Measurements from ENCODE around the gene DNAJB8.

The DNAJB8 gene

DNA sequence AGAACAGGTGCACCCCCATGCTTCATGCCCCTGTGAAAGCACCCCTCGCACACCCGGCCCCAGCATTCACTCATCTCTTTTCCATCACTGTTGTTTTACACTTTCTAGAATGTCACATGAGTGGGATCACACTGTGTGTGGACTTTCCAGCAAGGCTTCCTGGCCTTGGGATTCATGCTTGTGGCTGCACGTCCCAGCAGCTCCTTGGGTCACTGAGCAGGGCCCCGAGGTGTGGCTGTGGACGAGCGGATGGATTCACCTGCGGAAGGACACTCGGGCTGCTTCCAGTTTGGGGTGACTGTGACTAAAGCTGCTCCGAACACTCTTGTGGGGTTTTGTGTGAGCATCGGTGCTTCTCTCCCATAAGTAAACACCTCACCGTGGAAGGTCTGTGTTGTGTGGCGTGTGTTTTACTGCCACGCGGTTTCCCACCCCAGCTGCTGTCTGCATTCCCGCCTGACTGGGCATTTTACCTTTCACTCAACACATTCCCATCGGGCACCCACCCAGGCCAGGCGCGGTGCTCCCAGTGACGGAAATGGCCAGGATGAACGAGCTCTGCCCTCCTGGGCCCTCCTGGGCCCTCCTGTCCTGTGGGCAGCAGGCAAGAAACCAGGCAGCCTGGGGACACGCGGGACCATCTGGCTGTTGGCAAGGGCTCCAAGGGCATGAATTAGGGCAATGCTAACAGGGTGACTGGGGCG lies 41.4 kb downstream of the DNAJB8 start:
- DNase-seq (ENCODE audit: low spot score): no peak

DNA sequence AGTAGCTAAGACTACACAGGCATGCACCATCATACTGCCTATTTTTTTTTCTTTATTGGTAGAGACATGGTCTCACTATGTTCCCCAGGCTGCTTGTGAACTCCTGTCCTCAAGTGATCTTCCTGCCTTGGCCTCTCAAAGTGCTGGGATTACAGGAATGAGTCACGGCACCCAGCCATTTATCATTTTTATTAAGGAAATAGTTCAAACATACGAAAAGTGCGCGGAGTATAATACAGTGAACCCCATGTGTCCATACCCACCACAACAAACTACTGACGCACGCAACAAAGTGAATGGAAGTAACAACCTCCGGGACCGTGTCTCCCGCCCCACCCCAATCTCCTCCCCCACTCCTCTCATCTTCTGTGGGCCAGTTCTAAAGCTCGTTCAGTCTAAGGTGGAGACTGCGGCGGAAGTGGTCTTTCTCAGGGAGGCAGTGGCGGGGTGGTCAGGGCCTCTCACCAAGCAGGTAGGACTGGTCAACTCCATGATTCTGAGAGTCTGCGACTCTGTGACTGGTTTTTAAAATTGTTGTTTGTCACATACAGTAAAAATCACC lies 42.1 kb downstream of the DNAJB8 start:
- no peak for DNase-seq (ENCODE audit: low spot score)

DNA sequence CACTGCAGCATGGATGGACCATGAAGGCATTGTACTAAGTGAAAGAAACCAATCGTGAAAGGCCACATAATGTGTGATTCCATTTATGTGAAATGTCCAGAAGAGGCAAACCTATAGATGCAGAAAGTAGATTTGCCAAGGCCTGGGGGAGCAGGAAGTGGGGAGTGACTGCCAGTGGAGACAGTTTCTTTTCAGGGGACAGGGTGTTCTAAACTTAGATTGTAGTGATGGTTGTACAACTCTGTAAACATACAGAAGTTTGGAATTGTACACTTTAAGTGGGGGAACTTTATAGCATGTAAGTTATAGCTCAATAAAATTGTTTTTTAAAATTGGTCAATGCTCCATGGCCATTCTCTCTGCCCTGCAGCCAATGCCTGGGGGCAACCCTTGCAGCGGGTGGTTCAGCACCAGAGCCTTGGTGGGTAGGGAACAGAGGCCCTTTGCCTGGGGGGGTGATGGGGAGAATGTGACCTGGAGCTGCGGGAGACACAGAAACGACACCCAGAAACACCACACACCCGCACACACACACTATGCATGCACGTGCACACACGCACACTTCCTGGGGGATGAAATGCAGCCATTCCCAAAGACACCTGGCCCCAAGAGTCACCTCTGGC lies 43.1 kb downstream of the DNAJB8 start:
- DNase-seq (ENCODE audit: low spot score): no peak

DNA sequence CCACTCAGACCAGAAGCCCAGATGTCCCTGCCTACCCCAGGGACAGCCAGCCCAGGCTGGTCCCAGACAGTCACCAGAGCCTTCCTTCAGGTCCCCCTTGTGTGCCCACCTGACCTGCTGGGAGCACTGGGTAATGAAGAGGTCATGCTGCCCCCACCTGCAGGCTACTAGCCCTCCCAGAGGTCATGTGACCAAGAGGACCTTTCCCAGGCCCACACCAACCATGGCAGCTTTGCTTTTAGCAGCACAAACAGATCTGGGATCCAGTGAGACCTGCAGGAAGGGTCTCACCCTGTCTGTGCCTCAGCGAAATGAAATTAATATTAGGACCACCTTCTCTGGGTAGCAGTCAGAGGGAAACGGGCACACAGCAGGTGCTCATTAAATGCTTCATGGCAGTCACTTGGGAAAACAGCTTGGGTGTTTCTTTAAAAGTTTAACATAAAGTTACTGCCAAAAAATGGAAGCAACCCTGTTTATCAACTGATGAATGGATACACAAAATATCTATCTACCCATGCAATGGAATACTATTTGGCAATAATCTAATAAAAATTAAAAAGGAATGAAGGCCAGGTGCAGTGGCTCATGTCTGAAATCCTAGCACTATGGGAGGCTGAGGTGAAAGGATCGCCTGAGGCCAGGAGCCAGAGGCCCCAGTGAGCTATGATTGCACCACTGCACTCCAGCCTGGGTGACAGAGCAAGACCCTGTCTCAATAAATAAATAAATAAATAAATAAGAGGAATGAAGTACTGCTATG lies 43.7 kb downstream of the DNAJB8 start:
- DNase-seq (ENCODE audit: low spot score): no peak

DNA sequence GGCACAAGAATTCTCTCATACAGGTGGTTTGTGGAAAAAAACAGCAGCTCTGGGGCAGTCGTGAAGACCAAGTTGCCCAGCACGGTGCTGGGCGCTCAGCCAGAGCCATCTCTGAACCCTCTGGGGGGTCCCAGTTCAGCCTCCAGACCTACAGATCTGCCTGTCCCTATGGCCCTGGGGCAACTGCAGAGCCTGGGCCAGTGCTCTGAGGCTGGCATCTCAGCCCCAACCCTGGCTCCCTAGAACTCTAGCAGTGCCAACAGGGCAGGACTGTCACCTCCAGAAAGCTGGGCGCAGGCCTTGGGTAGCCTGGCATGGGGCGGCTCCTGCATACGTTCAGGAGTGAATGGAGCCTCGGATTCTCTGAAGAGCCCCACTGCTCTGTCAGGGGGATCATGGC lies 44.7 kb downstream of the DNAJB8 start:
- DNase-seq (ENCODE audit: low spot score): no peak

DNA sequence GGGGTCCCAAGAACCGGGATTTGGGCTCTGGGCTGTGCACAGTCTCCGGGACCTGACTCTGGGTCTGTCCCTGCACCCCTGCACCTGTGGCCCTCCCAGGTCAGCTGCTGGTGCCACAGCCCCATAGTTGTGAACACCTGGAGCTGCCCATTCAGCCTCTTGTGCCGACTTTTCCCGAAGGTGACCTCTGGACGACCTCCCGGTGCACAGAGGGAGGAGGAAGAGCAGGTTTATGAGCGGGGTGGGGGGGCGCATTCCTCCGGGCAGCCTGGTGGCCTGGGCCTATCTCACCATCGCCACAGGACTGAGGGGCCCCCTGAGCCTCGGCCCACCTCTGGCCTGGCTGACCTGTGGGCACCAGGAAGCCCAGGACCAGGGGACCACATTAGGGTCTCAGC lies 45.3 kb downstream of the DNAJB8 start:
- no peak for DNase-seq (ENCODE audit: low spot score)

DNA sequence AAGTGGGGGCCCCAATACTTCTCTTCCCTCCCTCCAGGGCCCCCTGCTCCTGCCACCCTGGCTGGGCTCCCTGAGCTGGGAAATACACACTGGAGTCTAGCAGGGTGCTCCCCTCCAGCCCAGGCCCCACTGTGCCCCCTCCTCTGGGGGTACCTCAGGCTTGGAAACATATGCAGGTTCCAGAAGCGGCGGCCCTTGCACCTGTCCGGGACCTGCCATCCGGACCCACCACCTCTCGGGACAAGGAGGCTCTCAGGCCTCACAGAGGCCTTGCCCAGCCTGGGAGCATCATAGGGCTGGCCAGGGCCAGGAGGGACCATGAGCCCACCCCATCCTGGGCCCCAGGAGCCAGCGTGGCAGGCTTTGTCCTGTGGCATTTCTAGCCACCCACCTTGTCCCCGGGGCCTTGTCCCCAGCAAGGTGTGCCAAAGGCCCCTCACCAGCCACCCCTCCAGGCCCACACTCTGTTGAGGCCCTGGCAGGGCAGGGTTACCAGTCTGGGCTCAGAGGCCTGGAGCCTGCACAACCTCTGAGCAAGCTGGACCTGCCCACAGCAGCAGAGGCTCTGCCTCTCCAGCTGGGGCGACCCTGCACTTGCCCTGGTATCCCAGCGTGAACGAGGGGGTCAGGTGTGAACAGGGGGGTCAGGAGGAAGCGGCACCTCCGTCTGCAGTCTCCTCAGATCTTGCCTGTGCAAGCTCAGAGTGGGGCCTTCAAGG lies 45.8 kb downstream of the DNAJB8 start:
- DNase-seq (ENCODE audit: low spot score): no peak

DNA sequence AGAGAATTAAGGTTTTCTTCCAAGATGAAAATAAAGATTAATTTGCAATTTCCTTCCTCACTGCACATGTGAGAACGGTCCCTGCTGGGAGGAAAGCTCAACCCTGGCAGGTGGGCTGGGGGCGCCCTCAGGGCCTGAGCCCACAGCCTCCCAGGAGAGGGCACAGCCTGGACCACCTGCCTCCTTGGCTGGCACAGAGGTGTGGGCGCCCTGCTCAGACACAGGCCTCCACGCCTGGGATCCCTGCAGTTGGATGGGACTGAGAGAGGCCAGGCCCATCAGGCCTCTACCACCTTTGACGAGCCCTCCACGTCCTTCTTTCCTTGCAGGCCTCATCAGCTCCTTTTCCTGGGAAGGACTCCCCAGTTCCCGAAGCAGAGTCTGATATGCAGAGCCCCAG lies 46.4 kb downstream of the DNAJB8 start:
- no peak for DNase-seq (ENCODE audit: low spot score)

DNA sequence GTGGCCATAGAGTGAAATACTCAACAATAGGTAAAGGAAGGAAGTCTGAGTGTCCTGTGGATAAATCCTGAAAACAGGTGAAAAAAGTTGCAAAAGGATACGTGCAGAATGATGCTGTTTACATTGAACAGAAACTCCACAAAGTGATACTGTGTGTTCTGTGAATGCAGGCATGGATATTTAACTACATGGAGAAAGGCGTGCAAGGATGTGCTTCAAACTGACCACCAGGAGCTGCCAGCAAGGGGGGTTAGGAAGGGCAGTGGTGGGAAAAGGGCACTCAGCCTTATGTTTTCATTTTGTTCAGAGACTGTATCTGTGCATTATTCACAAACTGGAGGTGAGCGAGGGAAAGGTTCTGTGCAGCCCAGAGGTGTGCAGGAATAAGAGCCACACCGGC lies 47.4 kb downstream of the DNAJB8 start:
- DNase-seq (ENCODE audit: low spot score): no peak

DNA sequence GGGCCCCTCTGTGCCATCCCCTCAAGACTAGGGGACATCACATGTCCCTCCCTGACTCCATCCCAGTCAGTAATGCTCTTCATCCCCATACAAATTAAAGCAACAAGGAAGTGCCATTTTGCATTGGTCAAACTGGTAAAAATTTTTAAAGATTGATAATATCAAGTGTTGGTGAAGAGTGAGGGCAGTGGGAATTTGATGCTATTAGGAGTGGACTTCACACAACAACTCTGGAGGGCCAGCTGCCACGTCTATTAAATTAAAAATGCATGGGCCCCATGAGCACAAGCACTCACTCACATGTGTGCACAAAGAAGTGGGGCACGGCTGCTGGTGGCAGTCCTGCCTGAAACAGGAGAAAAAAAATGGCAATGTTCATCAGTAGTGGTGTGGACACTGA lies 47.8 kb downstream of the DNAJB8 start:
- DNase-seq (ENCODE audit: low spot score): no peak

DNA sequence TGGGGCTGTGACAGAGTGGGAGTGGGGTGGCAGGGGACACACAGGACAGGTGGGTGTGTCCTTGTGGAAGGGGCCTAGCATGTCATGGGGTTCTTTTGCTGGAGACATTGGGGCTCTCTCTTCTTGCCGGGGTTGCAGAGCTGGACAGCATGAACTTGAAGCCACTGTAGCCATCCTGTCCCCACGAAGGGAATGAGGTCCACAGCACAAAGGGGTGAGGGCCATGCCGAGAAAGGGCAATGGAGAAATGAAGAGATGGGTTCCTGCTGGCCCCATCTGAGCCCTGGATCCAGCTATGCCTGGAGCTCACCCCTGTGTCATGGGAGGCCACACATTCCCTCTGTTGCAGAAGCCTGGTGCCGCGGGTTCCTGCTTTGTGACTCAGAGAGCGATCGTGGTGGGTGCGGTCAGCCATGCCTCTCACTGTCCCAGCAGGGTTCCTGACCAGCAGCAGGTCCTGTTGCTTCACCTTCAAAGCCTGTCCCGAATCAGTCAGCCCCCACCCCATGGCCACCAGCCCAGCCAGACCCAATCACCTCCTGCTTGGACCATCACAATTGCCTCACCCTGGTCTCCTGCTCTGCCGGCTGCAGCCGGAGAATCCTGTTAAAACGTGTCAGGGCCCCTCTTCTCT lies 50.0 kb downstream of the DNAJB8 start:
- DNase-seq (ENCODE audit: low spot score): no peak

DNA sequence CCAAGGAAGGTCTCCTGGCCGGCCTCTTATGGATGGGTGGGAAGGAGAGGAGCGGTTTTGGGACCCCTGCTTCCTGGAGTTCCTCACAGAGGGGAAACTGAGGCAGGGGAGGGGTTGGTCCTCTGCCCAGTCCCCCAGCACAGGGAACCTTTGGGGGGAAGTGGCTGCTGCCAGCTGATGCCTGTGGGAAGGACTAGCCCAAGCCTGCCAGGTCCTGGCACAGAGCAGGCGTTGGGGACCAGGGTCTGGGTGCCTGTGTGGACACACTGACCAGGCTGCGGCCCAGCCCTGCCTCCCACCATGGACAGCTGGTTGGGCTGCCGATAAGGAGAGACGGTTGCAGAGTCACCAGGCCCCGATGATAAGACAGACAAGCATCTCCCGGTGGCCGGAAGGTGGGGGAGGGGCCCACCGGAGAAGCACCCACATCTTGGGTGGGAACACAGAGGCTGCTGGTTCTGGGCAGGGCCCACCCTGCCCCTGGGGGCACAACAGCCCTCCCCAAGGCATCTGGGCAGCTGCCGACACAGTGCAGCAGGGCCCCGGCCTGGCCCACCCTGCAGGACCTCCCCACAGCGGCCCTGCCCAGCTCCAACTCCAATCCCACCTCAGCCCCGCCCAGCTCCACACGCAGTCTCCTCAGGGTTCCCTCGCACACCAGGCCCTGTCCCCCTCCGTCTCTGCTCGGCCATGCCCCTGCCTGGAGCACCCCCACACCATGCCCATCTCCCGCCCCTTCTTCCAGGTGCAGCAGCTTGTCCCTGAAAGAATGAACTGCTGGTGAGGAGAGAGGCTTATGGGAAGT lies 50.7 kb downstream of the DNAJB8 start:
- no peak for DNase-seq (ENCODE audit: low spot score)

DNA sequence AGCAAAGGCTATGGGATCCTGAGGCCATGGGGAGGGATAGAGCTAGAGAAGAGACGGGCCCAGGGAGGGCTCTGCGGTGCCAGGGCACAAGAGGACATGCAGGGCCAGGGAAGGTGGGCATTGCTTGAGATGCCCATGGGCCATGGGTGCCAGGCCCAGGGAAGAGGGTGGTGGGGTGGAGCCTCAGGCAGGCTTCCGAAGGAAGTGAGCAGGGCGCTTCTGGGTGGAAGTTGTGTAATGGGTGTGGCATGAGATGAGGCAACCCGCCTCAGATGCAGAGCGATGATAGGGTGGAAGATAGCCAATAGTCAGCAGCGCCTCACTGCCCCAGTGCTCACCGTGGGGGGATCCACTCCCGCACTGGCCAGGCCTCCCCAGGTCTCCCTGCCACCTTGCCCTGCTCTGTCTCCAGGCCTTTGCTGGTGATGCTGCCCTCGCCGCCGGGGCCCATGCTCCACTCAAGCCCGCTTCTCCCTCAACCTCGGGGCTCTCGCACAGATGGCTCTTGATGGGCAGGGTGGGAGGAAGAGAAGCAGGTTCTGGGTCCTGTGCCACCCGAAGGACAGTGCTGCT lies 51.4 kb downstream of the DNAJB8 start:
- DNase-seq (ENCODE audit: low spot score): no peak

DNA sequence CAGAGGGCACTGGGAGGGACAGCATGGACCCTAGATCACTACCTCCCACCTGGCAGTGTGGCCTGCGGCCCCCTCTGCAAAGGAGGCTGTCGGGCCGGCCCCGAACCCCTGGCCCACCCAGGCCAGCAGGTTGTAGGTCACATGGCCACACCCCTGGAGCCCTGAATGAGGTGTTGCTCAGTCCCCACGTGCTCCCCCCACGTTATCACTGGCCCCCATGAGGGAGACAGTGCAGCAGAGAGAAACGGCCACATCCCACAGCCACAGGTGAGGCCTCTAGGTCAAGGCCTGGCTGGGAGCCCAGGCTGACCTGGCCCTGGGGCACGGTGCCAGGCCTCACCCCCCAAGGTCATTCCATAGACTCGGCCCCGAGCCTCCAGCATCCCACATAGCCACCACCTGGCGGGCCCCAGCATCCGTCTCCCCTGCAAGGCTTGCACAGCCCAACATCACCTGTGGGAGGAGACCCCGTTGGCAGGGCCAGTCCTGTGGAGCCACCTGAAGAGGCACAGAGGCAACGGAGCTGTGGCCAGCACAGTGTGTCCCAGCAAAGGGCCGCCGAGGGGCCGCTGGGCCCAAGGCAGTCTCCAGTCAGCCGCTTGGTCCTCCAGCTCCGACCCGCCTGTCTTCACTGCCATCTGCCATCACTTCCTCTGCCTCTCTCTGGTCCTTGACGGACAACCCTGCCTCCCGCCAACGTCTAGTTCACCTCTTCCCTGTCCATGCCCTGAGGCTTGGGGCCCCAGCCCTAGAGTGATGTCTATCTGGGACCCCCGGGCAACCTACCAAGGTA lies 53.1 kb downstream of the DNAJB8 start:
- no peak for DNase-seq (ENCODE audit: low spot score)

DNA sequence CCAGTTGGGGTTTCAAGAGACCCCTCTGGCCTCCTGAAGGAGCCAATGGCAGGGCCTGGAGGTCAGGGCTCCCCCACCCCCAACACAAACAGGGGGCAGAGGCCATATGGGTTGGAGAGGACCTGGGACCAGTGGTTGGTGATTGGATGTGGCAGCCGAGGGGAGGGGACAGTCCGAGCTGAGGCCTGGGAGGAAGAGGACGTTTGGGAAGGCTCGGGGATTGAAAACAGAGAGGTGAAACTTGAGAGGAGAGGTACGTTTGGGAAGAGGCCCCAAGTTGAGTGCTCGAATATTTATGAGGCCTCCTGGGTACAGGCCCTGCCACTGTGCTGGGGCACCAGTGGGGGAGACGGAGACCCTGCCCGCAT lies 53.7 kb downstream of the DNAJB8 start:
- DNase-seq (ENCODE audit: low spot score): no peak
